Kidney (tissue), 14 donors: ENCODE results near the gene GSDME. TPM values are rescaled to one million over a fixed set of nuclear protein-coding genes. Genes with fewer than 3 reads are reported as not detected.

Experiments used
- DNase-seq, 5 donors: peaks; one replicate each; pipeline ENCODE4 v3.0.0-alpha.2; 2013 to 2020
- FAIRE-seq: peaks from 2 replicates; lab custom pipeline; 2012; peaks lifted over from hg19 to GRCh38; lab: Jason Lieb, UNC
- H3K27ac ChIP-seq, 2 donors: one replicate each; pipeline ENCODE4 v1.7.0; 2013; ENCODE audit warnings: low read depth in 2 of 2, low read length in 2 of 2, inconsistent platforms in 1 of 2
- H3K27me3 ChIP-seq: one replicate; pipeline ENCODE4 v1.7.1; 2013; ENCODE audit warnings: low read length, inconsistent platforms; ENCODE audit not compliant: control insufficient read depth, insufficient read depth
- H3K36me3 ChIP-seq, 3 donors: one replicate each; pipeline versions ENCODE4 v1.7.0 to v1.7.1; 2013; ENCODE audit warnings: low read length in 3 of 3, control low read depth in 1 of 3, inconsistent platforms in 1 of 3; ENCODE audit not compliant: insufficient read depth in 3 of 3, control insufficient read depth in 2 of 3
- H3K4me1 ChIP-seq, 3 donors: one replicate each; pipeline versions ENCODE4 v1.7.0 to v1.7.1; 2013; ENCODE audit warnings: low read length in 3 of 3, inconsistent platforms in 1 of 3, low read depth in 1 of 3; ENCODE audit not compliant: control insufficient read depth in 2 of 3, insufficient read depth in 2 of 3
- H3K4me3 ChIP-seq, 3 donors: one replicate each; pipeline versions ENCODE4 v1.7.0 to v1.8.1; 2013; ENCODE audit warnings: low read length in 3 of 3, control low read depth in 1 of 3, inconsistent platforms in 1 of 3
- H3K9ac ChIP-seq, 3 donors: one replicate each; pipeline versions ENCODE4 v1.7.0 to v1.7.1; 2013; ENCODE audit warnings: low read length in 3 of 3, control low read depth in 1 of 3, inconsistent platforms in 1 of 3
- H3K9me3 ChIP-seq, 3 donors: one replicate each; pipeline versions ENCODE4 v1.7.0 to v1.7.1; 2013; ENCODE audit warnings: low read length in 3 of 3, control low read depth in 1 of 3, inconsistent platforms in 1 of 3; ENCODE audit not compliant: control insufficient read depth in 2 of 3, insufficient read depth in 1 of 3
- CTCF ChIP-seq: IDR thresholded peaks from 3 replicates; pipeline ENCODE4 v1.5.1; 2012; ENCODE audit warnings: mild to moderate bottlenecking, moderate library complexity, borderline replicate concordance; ENCODE audit not compliant: insufficient read depth; ENCODE audit errors: extremely low read depth
- intact Hi-C: fragments of 100-400 bp; cut with DNase I; formaldehyde crosslinking; loops from one replicate; pipeline ENCODE4 v1.11.1; 2022
- polyA plus RNA-seq: library from polyadenylated mRNA; stranded (reverse); fragments of 350-450 nt; fragmentation: Illumina TruSeq; extraction: RNeasy Lipid Tissue Mini Kit (QIAGEN cat#74804); gene quantifications from one replicate; pipeline ENCODE4 v1.2.3, GENCODE V29; 2014; ENCODE audit warnings: low read depth, low replicate concordance; ENCODE audit not compliant: insufficient read depth
- total RNA-seq: library from RNA; stranded (reverse); fragmentation: NEBNext Ultra II Directional; extraction: Animal tissue kit (Norgen Biotek cat#: 25700); gene quantifications from one replicate; pipeline ENCODE4 v1.2.1, GENCODE V29; 2021
- donor health status: control.
- donor health status: control.
- donor health status: control.
- donor health status: control.
- donor health status: control.
- donor health status: DM: yes; HTN: yes; CAD: no.
- donor health status: Normal renal cell carcinoma (clear cell type).

GSDME gene
- total and polyA plus RNA-seq, 2 donors from 2014 or later = 11.7 to 16.8 TPM

GRCh38 chr7:24670782-24671181 lies 86.5 kb downstream of the GSDME start:
- H3K4me1 ChIP-seq = no peaks in the 10 kb centered on the region
- H3K36me3 ChIP-seq = no peaks in the 10 kb centered on the region
- intact Hi-C loops = no loop called here
- H3K9me3 ChIP-seq = no peaks in the 10 kb centered on the region
- no peaks in the 10 kb centered on the region for H3K27me3 ChIP-seq
- no peak overlapping the region for H3K27ac ChIP-seq
- H3K4me3 ChIP-seq = no peak overlapping the region
- FAIRE-seq (no peak), DNase-seq (no peak)
- TF ChIP-seq CTCF = no peak
- no peak overlapping the region for H3K9ac ChIP-seq

GRCh38 chr7:24669971-24670591 lies 87.2 kb downstream of the GSDME start:
- FAIRE-seq (no peak), DNase-seq (no peak)
- Histone ChIP-seq H3K4me1 (no peaks in the 10 kb centered on the region), H3K4me3 (no peak overlapping the region), H3K27ac (no peak overlapping the region), H3K27me3 (no peaks in the 10 kb centered on the region), H3K9ac (no peak overlapping the region), H3K36me3 (no peaks in the 10 kb centered on the region), H3K9me3 (no peaks in the 10 kb centered on the region)
- no peak for TF ChIP-seq CTCF
- intact Hi-C loops = no loop called here

- no peaks in the 10 kb centered on the region for H3K36me3 ChIP-seq
- H3K9ac ChIP-seq = no peak overlapping the region
- H3K4me3 ChIP-seq = no peak overlapping the region
- intact Hi-C loops = no loop called here
- H3K9me3 ChIP-seq = no peaks in the 10 kb centered on the region
- no peak for FAIRE-seq
- H3K27ac ChIP-seq = no peak overlapping the region
- no peaks in the 10 kb centered on the region for H3K4me1 ChIP-seq
- DNase-seq = no peak
- H3K27me3 ChIP-seq = no peaks in the 10 kb centered on the region
- no peak for TF ChIP-seq CTCF
These were observed 88.2 kb downstream of the GSDME start for GRCh38 chr7:24668927-24669635.
